Stomach (tissue), 9 donors: ENCODE data around the gene RAB3C. TPM values are rescaled to one million over a fixed set of nuclear protein-coding genes. Genes with fewer than 3 reads are reported as not detected.

ENCODE experiments used
- DNase-seq, 2 donors: peaks; one replicate each; pipeline versions ENCODE4 v3.0.0 to v3.0.0-alpha.2; 2013 to 2019
- H3K27ac ChIP-seq, 5 donors: fragments of 200-600 bp in 4 of 5; sonication (generic) in 4 of 5; one replicate each; pipeline ENCODE4 v1.5.1; 2013 to 2019; ENCODE audit warnings: mild to moderate bottlenecking in 1 of 5, moderate library complexity in 1 of 5
- H3K27me3 ChIP-seq, 3 donors: fragments of 200-600 bp; sonication (generic); one replicate each; pipeline ENCODE4 v1.5.1; 2017 to 2019; ENCODE audit warnings: mixed run types in 1 of 3
- H3K36me3 ChIP-seq, 4 donors: fragments of 200-600 bp; sonication (generic); 1 replicate in 3 of 4; 2 replicates in 1 of 4; pipeline ENCODE4 v1.5.1; 2016 to 2019
- H3K4me1 ChIP-seq, 4 donors: fragments of 200-600 bp; sonication (generic); one replicate each; pipeline ENCODE4 v1.5.1; 2016 to 2019
- H3K4me3 ChIP-seq, 4 donors: fragments of 200-600 bp; sonication (generic) in 3 of 4; one replicate each; pipeline ENCODE4 v1.5.1; 2016 to 2019; ENCODE audit warnings: mild to moderate bottlenecking in 1 of 4
- H3K9me3 ChIP-seq, 4 donors: fragments of 200-600 bp; sonication (generic); one replicate each; pipeline ENCODE4 v1.5.1; 2016 to 2019
- EP300 ChIP-seq: sonication (generic); formaldehyde crosslinking; IDR thresholded peaks from one replicate; pipeline ENCODE4 v1.6.1; 2017; ENCODE audit warnings: antibody characterized with exemption
- POLR2A ChIP-seq, 4 donors: fragments of 450-650 bp; IDR thresholded peaks; one replicate each; pipeline ENCODE4 v1.6.1; 2016; ENCODE audit warnings: antibody characterized with exemption in 4 of 4, control low read depth in 2 of 4, mild to moderate bottlenecking in 1 of 4, moderate library complexity in 1 of 4
- POLR2AphosphoS5 ChIP-seq, 3 donors: sonication (generic); formaldehyde crosslinking; IDR thresholded peaks; one replicate each; pipeline ENCODE4 v1.6.1; 2016; ENCODE audit warnings: antibody characterized with exemption in 3 of 3
- WGBS, 5 donors: extraction: QIAGEN DNeasy Blood & Tissue Kit in 3 of 5; methylation state at CpG; one replicate each; pipeline versions ENCODE4 v1.1.5 to v1.1.7; 2013 to 2018; 5-methylcytosine and 5-hydroxymethylcytosine counted together
- intact Hi-C: fragments of 100-400 bp; cut with DNase I; formaldehyde crosslinking; loops from one replicate; pipeline ENCODE4 v1.15.1; 2023; ENCODE audit warnings: low total_unique reads
- polyA plus RNA-seq, 3 donors: library from polyadenylated mRNA; stranded (reverse); fragments of 200-250 nt; gene quantifications; one replicate each; pipeline ENCODE4 v1.2.3, GENCODE V29; 2013
- total RNA-seq, 5 donors: library from RNA; depleted of rRNA; stranded (reverse); fragments of >200 nt; gene quantifications; one replicate each; pipeline versions ENCODE4 v1.1.0 to v1.2.3, GENCODE V29; 2014 to 2016
- TF ChIP-seq, protein P1 (sequence below), 7 experiments: fragments of 450-650 bp in 4 of 7; fragments of 200-600 bp in 3 of 7; sonication (generic) in 3 of 7; IDR thresholded peaks; one replicate each; pipeline ENCODE4 v1.5.1; 2016 to 2019; ENCODE audit warnings: antibody characterized with exemption in 7 of 7, control low read depth in 2 of 7, mild to moderate bottlenecking in 1 of 7
- donor health status: healthy with polysubstance abuse.
- donor health status: Bipolar disorder and iron deficiency.
- donor health status: healthy.

Gene RAB3C
- total and polyA plus RNA-seq, 8 donors = 0.31 to 7.9 (median 2.2) TPM; not detected in 3

- no peak for TF ChIP-seq POLR2A (IDR thresholded peaks at IDR 0.05)
- TF ChIP-seq POLR2AphosphoS5 (IDR thresholded peaks at IDR 0.05) = no peak
- TF ChIP-seq EP300 = no peak
- TF ChIP-seq, protein P1, sequence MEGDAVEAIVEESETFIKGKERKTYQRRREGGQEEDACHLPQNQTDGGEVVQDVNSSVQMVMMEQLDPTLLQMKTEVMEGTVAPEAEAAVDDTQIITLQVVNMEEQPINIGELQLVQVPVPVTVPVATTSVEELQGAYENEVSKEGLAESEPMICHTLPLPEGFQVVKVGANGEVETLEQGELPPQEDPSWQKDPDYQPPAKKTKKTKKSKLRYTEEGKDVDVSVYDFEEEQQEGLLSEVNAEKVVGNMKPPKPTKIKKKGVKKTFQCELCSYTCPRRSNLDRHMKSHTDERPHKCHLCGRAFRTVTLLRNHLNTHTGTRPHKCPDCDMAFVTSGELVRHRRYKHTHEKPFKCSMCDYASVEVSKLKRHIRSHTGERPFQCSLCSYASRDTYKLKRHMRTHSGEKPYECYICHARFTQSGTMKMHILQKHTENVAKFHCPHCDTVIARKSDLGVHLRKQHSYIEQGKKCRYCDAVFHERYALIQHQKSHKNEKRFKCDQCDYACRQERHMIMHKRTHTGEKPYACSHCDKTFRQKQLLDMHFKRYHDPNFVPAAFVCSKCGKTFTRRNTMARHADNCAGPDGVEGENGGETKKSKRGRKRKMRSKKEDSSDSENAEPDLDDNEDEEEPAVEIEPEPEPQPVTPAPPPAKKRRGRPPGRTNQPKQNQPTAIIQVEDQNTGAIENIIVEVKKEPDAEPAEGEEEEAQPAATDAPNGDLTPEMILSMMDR (IDR thresholded peaks at IDR 0.05) = no peak
- Histone ChIP-seq H3K27me3 (no peaks in the 10 kb centered on the region), H3K27ac (no peak overlapping the region), H3K36me3 (no peaks in the 10 kb centered on the region), H3K4me3 (no peak overlapping the region), H3K4me1 (peaks cover 0 to 15% (median 6%) of the 10 kb centered on the region in 4 donors), H3K9me3 (no peaks in the 10 kb centered on the region)
- WGBS, 5 donors = 41 to 91% (median 47%) methylated on average over 2 of the region's 2 CpGs
- intact Hi-C loops = no loop called here
- DNase-seq = no peak
Observed at GRCh38 chr5:58857609-58858008, 274.7 kb downstream of the RAB3C start.

GRCh38 chr5:58860680-58861079, 277.8 kb downstream of the RAB3C start:
- Histone ChIP-seq H3K27me3 (no peaks in the 10 kb centered on the region), H3K4me1 (peaks cover 0 to 8% (median 1%) of the 10 kb centered on the region in 4 donors), H3K36me3 (no peaks in the 10 kb centered on the region), H3K27ac (no peak overlapping the region), H3K4me3 (no peak overlapping the region), H3K9me3 (no peaks in the 10 kb centered on the region)
- no peak for DNase-seq
- intact Hi-C loops = no loop called here
- TF ChIP-seq, protein P1 (IDR thresholded peaks at IDR 0.05) = no peak
- TF ChIP-seq POLR2A (IDR thresholded peaks at IDR 0.05) (no peak), EP300 (no peak), POLR2AphosphoS5 (IDR thresholded peaks at IDR 0.05) (no peak)

- intact Hi-C loops = no loop called here
- no peak overlapping the region for H3K27ac ChIP-seq
- 53 to 89% (median 74%) methylated on average over 8 of the region's 8 CpGs for WGBS, 5 donors
- TF ChIP-seq POLR2AphosphoS5 (IDR thresholded peaks at IDR 0.05) = no peak
- TF ChIP-seq POLR2A (IDR thresholded peaks at IDR 0.05) = no peak
- no peak for TF ChIP-seq EP300
- TF ChIP-seq, protein P1 (IDR thresholded peaks at IDR 0.05) = no peak
- H3K36me3 ChIP-seq = no peaks in the 10 kb centered on the region
- no peak overlapping the region for H3K4me3 ChIP-seq
- no peak for DNase-seq
- no peaks in the 10 kb centered on the region for H3K27me3 ChIP-seq
- no peaks in the 10 kb centered on the region for H3K9me3 ChIP-seq
- H3K4me1 ChIP-seq = no peaks in the 10 kb centered on the region
Observed at GRCh38 chr5:58868931-58869330, 286.1 kb downstream of the RAB3C start.

DNA sequence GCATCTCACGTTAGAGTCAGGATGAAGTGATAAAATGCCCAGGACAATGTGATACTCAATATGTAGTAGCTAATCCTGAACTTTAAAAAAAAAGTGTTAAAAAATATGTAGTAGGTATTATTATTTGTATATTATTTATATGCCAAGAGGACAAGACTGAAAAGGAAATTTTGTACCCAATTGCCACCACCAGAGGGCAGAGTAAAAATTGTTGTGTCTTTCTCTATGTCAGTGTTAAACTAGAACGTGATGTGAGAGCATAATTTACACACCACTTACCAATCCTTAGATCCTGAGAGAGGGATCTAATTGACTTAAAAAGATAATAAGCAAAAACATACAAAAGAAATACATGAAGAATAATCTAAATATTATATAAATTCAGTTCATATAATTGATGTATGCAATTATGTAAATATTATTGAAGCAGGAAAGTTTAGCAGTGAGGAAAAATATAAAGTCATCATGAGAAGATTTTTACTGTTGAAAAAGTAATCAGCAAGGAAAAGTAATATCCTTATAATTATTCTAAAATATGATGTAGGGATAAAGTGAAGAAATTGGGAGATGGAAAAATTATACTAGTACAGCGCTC, 288.9 kb downstream of the RAB3C start:
- no peak overlapping the region for H3K4me3 ChIP-seq
- H3K27me3 ChIP-seq = no peaks in the 10 kb centered on the region
- TF ChIP-seq, protein P1 (IDR thresholded peaks at IDR 0.05) = peak in 4 of 7 experiments; percentile 32 to 67 (median 55)
- no peak for TF ChIP-seq EP300
- no peak overlapping the region for H3K27ac ChIP-seq
- intact Hi-C loops = no loop called here
- H3K36me3 ChIP-seq = no peaks in the 10 kb centered on the region
- DNase-seq = peak in 1 of 2 donors; percentile 60
- WGBS, 5 donors = 51 to 59% (median 54%) methylated on average over 3 of the region's 3 CpGs
- no peaks in the 10 kb centered on the region for H3K4me1 ChIP-seq
- H3K9me3 ChIP-seq = no peaks in the 10 kb centered on the region
